NCI-H1092 (cell line): ENCODE measurements around the gene TXNIP.

Experiments
- DNase-seq: peaks from one replicate; lab custom pipeline; 2025; lab: John Stamatoyannopoulos, UW

The TXNIP gene

GRCh38 chr1:145963265-145964019, 32.9 kb downstream of the TXNIP start:
- no peak for DNase-seq

- DNase-seq, result no peak
These were observed 33.9 kb downstream of the TXNIP start for GRCh38 chr1:145962157-145963102.

GRCh38 chr1:145961425-145962156, 34.8 kb downstream of the TXNIP start:
- no peak for DNase-seq

GRCh38 chr1:145961109-145961424, 35.3 kb downstream of the TXNIP start:
- DNase-seq, result no peak

GRCh38 chr1:145960468-145961108, 35.8 kb downstream of the TXNIP start:
- peak; percentile 80 for DNase-seq

GRCh38 chr1:145959957-145960467, 36.4 kb downstream of the TXNIP start:
- DNase-seq, result no peak

- no peak for DNase-seq
These were observed 37.0 kb downstream of the TXNIP start for GRCh38 chr1:145959333-145959732.

- DNase-seq, result no peak
These were observed 37.6 kb downstream of the TXNIP start for GRCh38 chr1:145958734-145959133.

- peak; percentile 97 for DNase-seq
These were observed 38.7 kb downstream of the TXNIP start, which contains the start of gene LIX1L for GRCh38 chr1:145957443-145958319. Gene LIX1L (minus strand): TSS chr1:145958017. CDS start chr1:145957927, 90 bp downstream.

GRCh38 chr1:145956781-145957442, 39.5 kb downstream of the TXNIP start:
- DNase-seq, result no peak

GRCh38 chr1:145956361-145956760, 40.0 kb downstream of the TXNIP start:
- DNase-seq, result no peak

GRCh38 chr1:145955436-145955835, 40.9 kb downstream of the TXNIP start:
- no peak for DNase-seq

- no peak for DNase-seq
These were observed 42.5 kb downstream of the TXNIP start for GRCh38 chr1:145953861-145954260.

- DNase-seq, result no peak
These were observed 43.5 kb downstream of the TXNIP start for GRCh38 chr1:145952903-145953302.

GRCh38 chr1:145951526-145951925, 44.9 kb downstream of the TXNIP start:
- DNase-seq, result no peak

GRCh38 chr1:145949219-145949618, 47.2 kb downstream of the TXNIP start:
- DNase-seq, result no peak

GRCh38 chr1:145947551-145947950, 48.8 kb downstream of the TXNIP start:
- DNase-seq, result no peak

- DNase-seq, result no peak
These were observed 49.8 kb downstream of the TXNIP start for GRCh38 chr1:145946477-145946986.

GRCh38 chr1:145944532-145944931, 51.8 kb downstream of the TXNIP start:
- DNase-seq, result no peak

- no peak for DNase-seq
These were observed 53.5 kb downstream of the TXNIP start for GRCh38 chr1:145942871-145943270.
